HepG2 (cell line): ENCODE measurements around the gene CLEC3B. TPM values are rescaled to one million over a fixed set of nuclear protein-coding genes. Genes with fewer than 3 reads are reported as not detected.

ENCODE experiments used
- KDM3A ChIP-seq: IDR thresholded peaks from 2 replicates; pipeline ENCODE4 v1.6.1; 2018; ENCODE audit warnings: low read depth, missing compliant biosample characterization
- KLF16 ChIP-seq, 2 experiments: sonication (generic) in 1 of 2; formaldehyde crosslinking in 1 of 2; IDR thresholded peaks; 2 replicates each; pipeline versions ENCODE4 v1.6.1 to v1.8.0; 2016 to 2023; ENCODE audit warnings: missing genetic modification reagents in 2 of 2, missing compliant biosample characterization in 1 of 2
- MEIS1 ChIP-seq: sonication (generic); formaldehyde crosslinking; IDR thresholded peaks from 2 replicates; pipeline ENCODE4 v1.9.0; 2021; ENCODE audit warnings: mild to moderate bottlenecking, missing genetic modification reagents, moderate library complexity, borderline replicate concordance
- MXD1 ChIP-seq: sonication (generic); formaldehyde crosslinking; IDR thresholded peaks from 2 replicates; pipeline ENCODE4 v1.4.0; 2020; ENCODE audit warnings: mild to moderate bottlenecking, missing genetic modification reagents
- NFE2 ChIP-seq: sonication (generic); formaldehyde crosslinking; IDR thresholded peaks from 2 replicates; pipeline ENCODE4 v1.4.0; 2020; ENCODE audit warnings: missing genetic modification reagents
- PHF5A ChIP-seq: IDR thresholded peaks from one replicate; pipeline ENCODE4 v1.6.1; 2018; ENCODE audit warnings: low read depth, missing genetic modification reagents; ENCODE audit not compliant: unreplicated experiment
- RFX3 ChIP-seq: IDR thresholded peaks from 2 replicates; pipeline ENCODE4 v1.6.1; 2016; ENCODE audit warnings: missing biosample characterization, missing genetic modification reagents
- THAP9 ChIP-seq: sonication (generic); formaldehyde crosslinking; IDR thresholded peaks from 2 replicates; pipeline ENCODE4; 2020; ENCODE audit warnings: missing genetic modification reagents, mild to moderate bottlenecking, borderline replicate concordance
- ZNF276 ChIP-seq: sonication (generic); formaldehyde crosslinking; IDR thresholded peaks from 2 replicates; pipeline ENCODE4 v1.4.0; 2020; ENCODE audit warnings: mild to moderate bottlenecking, low read depth, missing genetic modification reagents
- ZNF549 ChIP-seq: sonication (generic); formaldehyde crosslinking; IDR thresholded peaks from 2 replicates; pipeline ENCODE4 v1.5.0; 2020; ENCODE audit warnings: missing genetic modification reagents
- ZNF605 ChIP-seq: sonication (generic); formaldehyde crosslinking; IDR thresholded peaks from 2 replicates; pipeline ENCODE4 v1.8.0; 2022; ENCODE audit warnings: mild to moderate bottlenecking, missing genetic modification reagents
- ZNF710 ChIP-seq: sonication (generic); formaldehyde crosslinking; IDR thresholded peaks from 2 replicates; pipeline ENCODE4 v1.5.0; 2020; ENCODE audit warnings: mild to moderate bottlenecking, missing genetic modification reagents, borderline replicate concordance
- polyA plus RNA-seq, 8 experiments: library from polyadenylated mRNA; depleted of rRNA in 3 of 8; stranded (reverse) in 7 of 8; unstranded in 1 of 8; fragments of >200 nt; fragmentation: Illumina TruSeq in 4 of 8; extraction: Trizol in 4 of 8; gene quantifications; 2 replicates each; pipeline versions ENCODE4 v1.2.1 to v1.2.3, GENCODE V29; 2011 to 2016; ENCODE audit warnings: low read depth in 4 of 8, missing spikeins in 1 of 8, mixed read lengths in 1 of 8; ENCODE audit not compliant: insufficient read depth in 1 of 8
- total RNA-seq, 5 experiments: library from RNA; depleted of rRNA; stranded (reverse); fragments of >200 nt; fragmentation: Illumina TruSeq; extraction: Trizol; gene quantifications; 2 replicates each; pipeline ENCODE4 v1.2.3, GENCODE V29; 2016; ENCODE audit warnings: low read depth in 1 of 5

Gene CLEC3B
- total and polyA plus RNA-seq, 2 of the 13 experiments (the other 11 are each of a cell fraction or from before 2014, with no cell fraction given): 0.07 TPM; not detected in 1

DNA sequence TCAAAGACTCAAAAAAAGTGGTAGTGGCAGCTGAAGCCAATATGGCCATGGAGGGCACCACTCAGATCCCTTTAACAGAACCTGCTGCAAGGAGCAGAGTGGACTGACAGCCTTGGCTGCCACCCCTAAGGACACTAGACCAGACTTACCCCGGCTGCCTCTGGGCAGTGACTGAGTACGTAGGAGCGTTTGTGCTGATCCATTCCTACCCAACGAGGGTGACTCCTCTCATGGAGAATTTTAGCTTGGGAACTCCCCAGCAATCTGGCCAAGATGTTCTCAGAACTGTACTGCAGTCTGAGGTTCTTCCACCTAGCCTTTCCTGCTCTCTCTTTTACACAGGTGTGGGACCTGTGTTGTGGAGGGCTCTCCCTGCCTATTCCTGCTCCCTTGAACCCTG lies 22.1 kb downstream of the CLEC3B start (continued):
- TF ChIP-seq PHF5A (CRISPR knock-in tag) (no peak), ZNF710 (no peak), MEIS1 (CRISPR knock-in tag) (no peak), ZNF605 (CRISPR knock-in tag) (no peak), ZNF549 (no peak), RFX3 (CRISPR knock-in tag) (no peak), NFE2 (CRISPR knock-in tag) (no peak), THAP9 (no peak), MXD1 (CRISPR knock-in tag) (no peak), ZNF276 (CRISPR knock-in tag) (no peak), KDM3A (no peak), KLF16 (CRISPR knock-in tag; IDR thresholded peaks at IDR 0.05) (no peak)
